Endometrial microvascular endothelial cells (primary cell): ENCODE results near the gene COL5A2. TPM values are rescaled to one million over a fixed set of nuclear protein-coding genes. Genes with fewer than 3 reads are reported as not detected.

ENCODE experiments used
- in situ Hi-C: cut with HindIII; loops from 2 replicates; pipeline ENCODE4 v1.10.0; 2017; ENCODE audit warnings: low sequenced_read_pairs, low pct_unique_long_range_greater_than_20kb; ENCODE audit errors: inconsistent ontology term
- total RNA-seq: library from RNA; depleted of rRNA; stranded (reverse); fragments of >200 nt; gene quantifications from one replicate; pipeline ENCODE4 v1.2.3, GENCODE V29; 2015; ENCODE audit errors: inconsistent ontology term

Gene COL5A2
- total RNA-seq, 1 donor from 2014 or later: 41.6 TPM

DNA sequence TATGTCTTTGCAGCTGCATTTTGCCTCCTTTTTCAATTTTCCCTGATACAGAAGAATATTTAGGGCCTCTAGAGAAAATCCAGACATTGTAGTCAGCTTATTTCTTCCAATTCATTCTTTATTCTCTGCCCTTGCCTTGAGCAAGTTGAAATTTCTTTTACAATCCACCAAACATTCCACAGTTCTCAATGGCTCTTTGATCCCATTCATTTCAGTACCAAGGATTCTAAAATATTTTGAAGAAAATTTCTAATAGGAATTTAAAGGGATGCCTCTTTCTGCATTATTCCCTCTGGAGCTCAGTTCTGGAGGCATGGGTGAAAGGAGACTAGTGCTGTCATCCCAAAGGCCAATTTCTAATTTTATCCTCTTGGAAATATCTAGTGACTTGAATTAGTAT is 61.2 kb downstream of the COL5A2 start:
- in situ Hi-C loops: no loop called here

DNA sequence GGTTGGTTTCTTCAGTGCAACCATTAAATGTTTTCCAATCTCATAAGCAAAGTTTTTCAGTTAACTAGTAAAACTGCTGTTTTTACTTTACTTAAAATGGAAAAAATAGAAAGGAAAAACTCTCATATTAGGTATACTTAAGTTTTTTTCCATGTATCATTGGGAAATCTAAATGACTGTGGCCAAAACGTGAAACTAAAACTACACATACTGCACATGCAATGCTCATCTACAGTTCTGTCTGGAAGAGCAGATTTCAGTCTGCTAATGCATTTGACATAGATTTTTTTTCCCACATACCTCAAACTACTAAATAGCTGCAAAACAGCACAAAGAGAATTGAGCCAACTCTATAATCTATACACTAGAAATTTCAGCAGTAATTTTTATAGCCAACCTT is 62.6 kb downstream of the COL5A2 start:
- in situ Hi-C loops: no loop called here

DNA sequence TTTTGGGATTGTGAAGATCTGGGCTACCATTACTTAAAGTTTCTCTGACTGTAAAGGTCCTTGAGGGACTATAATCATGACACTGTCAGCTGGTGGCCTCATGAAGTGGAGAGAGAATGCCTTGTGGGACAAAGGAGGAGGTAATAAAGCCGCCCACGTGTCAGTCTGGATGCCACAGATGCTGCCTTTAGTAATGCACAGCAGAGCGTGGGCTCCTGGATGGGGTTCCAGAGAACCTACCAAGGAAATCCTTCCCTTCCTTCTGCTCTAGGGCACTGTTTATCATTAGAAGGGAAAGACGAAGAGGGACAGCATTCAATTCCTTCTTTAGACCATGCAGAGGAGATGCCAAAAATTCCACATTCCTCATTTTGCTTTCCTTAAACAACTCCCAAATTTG is 63.5 kb downstream of the COL5A2 start:
- in situ Hi-C loops: no loop called here

DNA sequence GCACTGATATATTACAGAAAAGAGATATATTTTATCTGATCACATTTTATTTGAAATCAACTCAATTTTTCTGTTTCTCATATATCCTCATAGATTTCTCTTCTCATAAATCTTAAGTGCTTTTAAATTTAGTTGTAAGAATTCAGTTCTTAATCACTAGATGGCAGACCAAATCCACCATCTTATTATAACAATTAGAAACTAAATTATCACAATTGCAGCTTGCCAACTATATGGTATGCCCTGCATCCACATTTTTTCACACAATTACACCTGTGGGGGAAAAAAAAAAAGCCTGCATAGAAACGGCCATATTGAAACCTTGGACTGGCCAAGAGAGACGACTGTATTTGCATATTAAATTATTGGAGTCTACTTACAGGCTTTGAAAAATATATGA is 64.4 kb downstream of the COL5A2 start:
- in situ Hi-C loops: no loop called here

DNA sequence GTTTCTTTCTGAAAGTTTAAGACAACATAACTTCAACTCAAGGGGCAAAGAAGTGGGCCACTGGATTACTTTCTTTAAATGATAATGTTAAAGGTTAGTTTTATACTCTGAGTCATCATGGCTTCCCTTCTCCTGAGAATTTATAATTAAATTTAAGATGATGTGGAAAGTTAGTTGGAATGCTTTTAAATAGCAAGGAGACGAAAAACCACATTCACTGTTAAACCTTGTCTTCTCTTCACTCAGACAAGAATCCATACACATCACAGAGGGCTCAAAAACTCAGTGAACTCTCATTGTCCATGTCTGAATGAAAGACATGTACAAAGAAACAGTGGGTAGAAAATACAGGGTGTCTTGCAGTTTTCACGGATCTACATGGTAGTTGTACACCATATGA is 65.6 kb downstream of the COL5A2 start:
- in situ Hi-C loops: no loop called here

DNA sequence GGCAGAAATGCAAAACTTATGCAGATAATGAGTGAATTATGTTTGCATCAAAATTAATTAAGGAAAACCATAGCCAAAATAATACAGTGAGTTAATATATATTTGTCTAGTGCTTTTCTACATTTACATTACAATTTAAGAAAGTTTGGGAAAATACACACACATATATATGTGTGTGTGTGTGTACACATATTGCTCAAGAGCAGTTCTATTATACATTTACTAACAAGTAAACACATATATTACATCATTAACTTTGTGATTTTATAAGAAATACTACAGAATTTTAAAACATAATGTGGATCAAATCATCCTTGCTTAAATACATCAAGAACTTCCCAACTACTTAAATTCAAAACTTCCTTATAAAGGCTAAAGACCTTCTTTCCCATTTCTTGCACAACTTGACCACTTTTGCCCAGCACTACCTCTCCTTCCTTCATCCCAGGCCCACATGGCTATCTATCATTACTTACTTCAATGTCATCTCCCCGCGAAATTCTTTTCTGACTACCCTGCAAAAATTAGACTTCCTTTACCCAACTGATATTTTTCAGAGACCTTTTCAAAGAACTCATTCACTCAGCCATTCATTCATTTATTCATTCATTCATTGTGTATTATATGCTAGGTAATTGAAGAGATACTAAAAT is 68.4 kb downstream of the COL5A2 start:
- in situ Hi-C loops: no loop called here

DNA sequence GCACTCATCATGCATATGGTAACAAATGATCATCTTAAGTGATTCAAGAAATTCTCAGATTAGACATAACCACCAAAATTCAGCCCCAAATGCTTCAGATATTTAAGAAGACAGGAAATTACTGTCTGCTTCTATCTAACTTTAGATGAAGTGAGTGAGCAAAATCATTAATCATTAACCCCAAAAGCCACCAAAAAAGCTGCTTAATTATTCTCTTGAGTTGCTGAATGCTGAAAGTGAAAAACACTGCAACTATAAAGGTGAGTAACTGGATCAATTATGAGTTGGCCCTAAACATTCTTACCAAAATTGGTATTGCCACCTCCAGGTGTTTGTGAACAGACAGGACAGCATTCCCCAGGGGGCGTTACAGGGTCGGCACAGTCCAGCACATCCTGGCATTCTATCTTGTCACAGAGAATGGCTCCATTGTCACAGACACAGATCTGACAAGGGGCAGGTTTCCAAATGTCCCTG is 69.6 kb downstream of the COL5A2 start:
- in situ Hi-C loops: no loop called here

DNA sequence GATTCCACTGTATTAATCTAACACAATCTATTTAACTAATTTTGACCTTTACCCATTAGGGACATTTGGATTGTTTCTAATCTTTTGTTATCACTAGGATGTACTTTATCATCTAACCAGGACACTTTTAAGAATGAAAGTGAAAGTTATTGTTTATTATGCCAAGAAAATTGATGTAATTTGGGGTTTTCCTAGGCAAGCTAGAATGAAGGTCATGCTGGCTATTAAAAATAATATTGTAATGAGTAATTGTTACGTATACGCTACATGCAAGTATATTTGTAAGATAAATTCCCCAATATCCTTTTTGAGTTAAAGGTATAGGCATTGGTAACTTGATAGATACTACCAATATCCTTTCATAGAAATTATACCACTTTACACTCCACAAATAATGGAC is 74.6 kb downstream of the COL5A2 start:
- in situ Hi-C loops: no loop called here

DNA sequence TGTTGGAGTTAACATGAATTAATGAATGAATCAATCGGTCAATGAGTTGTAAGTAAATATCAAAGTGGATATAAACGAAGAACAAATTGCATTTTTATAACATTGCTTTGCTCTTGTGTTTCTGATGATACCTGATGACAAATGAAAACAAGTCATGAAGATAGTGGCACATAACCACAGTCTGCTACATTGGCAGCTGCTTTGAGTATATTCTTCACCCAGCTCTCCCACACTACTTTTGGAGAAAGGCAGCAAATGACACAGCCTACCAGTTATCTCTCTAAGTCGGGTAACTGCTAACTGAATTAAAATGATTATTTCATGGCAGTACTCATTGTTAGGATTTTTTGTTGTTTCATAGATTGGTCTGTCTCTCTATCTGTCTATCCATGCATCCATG is 76.8 kb downstream of the COL5A2 start:
- in situ Hi-C loops: no loop called here

DNA sequence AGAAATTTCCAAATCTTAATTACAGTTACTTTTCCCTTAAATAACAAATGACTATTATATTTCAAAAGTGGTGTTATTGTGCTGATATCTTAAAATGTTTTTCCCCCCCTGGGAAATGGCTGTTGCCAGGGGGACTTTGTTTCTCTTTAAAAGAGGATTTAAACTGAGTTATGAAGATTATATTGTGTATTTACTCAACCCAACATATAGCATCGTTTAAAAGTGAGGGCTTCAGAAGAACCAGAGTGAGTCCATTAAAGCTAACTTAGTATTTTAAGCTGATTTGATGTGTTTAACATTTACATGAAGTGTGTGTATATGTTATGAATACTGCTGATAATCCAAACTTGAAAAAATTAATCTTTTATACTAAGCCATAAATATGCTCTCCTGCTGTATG is 81.6 kb downstream of the COL5A2 start:
- in situ Hi-C loops: no loop called here

DNA sequence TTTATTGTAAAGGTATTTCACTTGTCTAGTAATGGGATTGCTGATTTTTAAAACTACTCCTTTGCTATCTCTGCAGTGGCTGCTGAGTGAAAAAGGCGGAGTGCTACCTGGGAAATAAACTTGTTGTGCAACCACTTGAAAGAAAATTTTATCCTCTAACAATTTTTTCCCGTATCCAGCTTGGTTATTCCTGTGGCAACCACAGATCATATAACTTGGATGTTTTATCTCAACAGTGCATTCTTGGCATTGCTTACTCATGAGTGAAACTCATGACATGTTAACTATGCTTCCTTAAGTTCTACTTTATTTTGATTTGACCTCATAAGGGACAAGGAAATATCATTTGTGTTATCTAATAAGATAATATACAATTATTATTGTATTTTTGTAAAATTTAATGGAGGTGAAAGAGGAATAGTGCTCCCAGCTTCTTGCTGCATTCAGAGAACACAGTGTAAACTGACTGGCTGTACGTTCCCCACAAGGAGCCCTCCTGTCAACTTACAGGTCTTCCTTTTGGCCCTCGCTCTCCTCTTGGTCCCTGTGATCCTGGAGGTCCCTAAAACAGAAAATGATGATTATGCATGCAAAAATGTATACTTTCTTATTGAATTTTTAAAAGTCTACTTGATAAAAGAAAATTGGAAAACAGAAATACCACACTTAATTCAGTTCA is 82.7 kb downstream of the COL5A2 start:
- in situ Hi-C loops: no loop called here

DNA sequence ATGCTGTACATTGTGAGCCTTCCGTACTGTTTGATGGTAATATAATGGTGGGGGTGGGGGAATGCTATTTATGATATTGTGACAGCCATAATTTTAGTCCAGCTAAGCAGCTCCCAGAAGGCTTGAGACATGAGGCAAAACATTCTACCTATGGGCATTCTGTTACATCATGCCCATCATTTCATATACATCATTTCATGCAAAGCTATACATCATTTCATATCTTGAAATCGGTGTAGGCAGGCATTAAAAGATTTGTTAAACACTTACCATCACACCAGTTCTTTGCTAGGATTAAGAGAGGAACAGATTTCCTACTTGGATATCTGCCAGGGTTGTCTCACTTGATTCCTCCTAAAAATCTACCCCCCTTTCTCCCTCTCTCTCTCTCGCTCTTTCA is 84.5 kb downstream of the COL5A2 start:
- in situ Hi-C loops: no loop called here

DNA sequence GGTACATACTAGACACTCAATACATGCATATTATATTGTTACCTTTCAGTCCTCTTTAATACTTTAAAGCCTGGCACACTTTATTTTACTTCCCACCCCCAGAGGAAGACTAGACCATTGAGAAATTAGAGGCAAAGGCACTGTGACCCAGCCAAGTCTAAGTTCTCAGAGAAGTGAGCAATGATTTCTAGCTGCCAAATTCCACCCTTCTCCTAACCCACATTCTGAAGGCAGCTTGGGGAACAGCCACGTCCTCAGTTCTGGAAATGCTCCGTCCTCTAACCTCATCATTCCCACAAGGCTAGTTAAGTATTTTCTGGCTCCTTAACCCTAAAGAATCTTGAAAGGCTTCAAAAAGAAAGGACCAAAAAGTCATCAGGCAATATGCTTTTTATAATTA is 86.6 kb downstream of the COL5A2 start:
- in situ Hi-C loops: no loop called here

DNA sequence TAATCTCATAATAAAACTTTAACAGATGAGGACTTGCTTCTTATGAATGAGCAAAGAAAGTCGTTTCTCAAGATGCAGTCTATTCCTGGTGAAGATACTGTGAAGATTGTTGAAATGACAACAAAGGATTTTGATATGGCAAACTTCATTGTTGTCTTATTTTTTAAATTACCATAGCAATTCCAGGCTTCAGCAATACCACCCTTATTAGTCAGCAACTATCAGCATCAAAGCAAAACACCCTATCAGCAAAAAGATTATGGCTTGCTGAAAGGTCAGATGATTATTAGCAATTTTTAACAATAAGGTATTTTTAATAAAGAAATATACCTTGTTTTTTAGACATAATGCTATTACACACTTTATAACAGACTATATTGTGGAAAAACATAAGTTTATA is 88.3 kb downstream of the COL5A2 start:
- in situ Hi-C loops: no loop called here

DNA sequence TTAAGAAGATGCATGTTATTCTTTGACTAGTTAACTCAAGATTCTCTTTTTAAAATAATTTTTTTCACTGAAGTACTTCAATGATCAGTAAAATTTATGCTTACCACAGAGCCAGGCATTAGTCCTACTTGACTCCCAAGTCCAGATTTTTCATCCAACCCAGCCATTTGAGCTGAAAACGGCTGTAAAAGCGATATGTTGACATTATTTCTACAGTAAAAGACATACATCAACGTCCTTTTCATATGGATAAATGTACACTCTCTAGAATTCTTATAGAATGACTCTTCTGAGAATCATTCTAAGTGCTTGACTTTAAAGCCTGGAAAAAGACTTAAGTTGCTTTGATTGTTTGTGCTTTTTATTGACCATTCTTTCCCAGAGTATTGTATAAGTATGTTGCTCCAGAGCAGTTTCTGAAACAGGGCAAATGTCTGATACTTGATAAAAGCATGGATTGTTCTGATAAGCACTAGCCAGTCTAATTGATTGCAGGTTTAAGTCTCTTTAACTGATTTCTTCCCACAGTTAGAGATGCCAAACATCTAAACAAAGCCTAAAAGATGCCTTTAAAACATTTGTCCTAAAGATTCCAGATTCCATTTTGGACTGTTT is 90.9 kb downstream of the COL5A2 start:
- in situ Hi-C loops: no loop called here

DNA sequence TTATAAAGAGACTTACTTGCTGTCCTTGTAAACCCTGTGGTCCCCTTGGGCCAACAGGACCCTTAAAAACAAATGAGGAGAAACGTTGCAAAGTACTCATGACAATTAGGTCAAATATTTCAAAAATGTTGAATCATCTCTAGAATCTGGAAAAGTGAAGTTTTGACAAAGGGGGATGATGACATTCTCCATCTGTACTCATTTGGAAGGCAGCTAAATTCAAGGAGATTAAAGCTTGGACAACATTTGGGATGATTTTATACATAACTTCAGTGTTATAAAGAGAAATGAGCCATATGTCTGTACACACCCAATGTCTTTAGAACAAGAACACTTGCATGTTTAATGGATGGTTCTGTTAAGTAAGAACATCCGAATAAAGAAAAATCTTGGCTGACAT is 92.9 kb downstream of the COL5A2 start:
- in situ Hi-C loops: no loop called here

DNA sequence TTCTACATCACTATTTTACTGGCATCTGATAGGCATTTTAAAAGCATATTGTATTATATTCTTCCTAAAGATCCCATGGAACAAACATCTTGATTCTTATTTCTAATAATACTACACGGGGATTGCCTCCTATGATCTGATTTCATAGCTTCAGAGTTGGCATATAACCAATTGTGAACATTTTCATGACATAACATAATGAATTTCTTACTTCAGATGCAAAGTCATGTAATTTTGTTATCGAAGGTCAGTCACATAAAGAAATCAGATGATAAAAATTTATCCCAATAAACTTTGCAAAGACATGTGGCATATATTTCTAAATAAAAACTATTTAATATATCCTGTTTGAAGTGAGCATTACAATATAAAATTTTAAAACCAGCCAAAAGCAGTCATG is 93.3 kb downstream of the COL5A2 start:
- in situ Hi-C loops: no loop called here

DNA sequence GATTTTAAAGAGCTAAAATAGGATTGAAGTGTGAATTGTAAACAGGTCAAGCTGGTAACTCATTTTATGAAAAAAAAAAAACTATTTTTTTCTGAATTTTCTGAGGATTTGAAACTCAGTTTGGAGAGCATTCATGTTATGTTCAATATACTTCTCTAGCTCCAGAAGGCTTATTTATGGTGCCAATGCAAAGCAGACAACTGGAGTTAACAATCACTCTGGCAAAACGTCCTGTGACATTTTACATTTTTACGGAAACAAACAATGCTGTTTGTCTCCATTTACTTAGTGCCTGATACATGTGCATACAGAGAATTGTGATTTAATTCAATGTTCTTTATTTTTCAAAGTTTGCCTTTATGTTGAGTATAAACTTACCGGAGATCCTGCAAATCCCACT is 96.0 kb downstream of the COL5A2 start:
- in situ Hi-C loops: no loop called here

DNA sequence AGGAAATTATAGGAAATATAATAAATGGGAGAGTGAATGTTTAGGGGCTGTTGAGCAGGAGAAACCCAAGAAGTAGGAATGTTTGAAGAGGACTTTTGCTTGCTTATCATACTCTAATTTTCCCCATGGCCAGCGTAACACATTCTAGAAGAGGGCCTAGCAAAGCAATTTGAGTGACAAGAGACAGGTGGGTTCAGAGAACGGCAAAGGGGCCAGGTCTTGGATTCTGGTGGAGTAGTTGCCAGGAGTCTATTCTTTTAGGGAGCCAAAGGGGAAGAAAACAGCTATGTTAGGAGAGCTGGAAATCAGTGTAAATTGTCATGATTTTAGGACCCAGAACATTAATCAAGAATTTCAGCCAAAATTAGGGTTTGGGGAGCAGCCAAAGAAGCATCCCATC is 96.5 kb downstream of the COL5A2 start:
- in situ Hi-C loops: no loop called here

DNA sequence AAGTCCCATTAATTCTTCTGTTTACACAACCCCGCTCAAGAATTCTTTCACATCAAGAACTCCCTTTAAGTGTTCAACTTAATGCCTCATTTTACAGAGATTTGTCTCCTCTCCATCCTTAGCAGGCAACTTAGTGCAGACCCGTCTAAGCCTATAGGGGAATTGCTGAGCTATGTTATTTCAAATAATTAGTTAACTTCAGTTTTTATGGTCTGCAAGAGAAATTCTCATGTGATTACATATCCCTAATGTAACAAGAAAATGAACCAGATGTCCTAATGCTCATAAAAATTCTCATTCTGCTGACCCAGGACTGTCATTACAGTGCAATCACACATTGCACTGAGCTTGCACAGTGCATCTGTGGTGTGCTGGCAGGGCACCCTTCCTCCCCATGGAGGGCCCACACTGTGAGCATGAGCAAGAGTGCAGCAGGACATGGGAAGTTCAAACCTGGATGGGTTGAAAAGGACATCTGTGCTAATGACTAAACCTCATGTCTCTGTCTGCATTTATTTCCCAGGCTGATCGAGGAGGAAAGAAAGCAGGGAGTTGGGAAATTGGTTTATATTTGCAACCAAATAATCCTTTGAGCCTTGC is 97.1 kb downstream of the COL5A2 start:
- in situ Hi-C loops: no loop called here
